Sigmoid colon (tissue), 7 donors: Measurements from ENCODE around the gene PTRH1. TPM values are rescaled to one million over a fixed set of nuclear protein-coding genes. Genes with fewer than 3 reads are reported as not detected.

ENCODE experiments used
- DNase-seq: peaks from one replicate; pipeline ENCODE4 v3.0.0-alpha.2; 2019
- H3K27ac ChIP-seq, 4 donors: fragments of 200-600 bp; sonication (generic); one replicate each; pipeline ENCODE4 v1.5.1; 2016 to 2019; ENCODE audit warnings: mild to moderate bottlenecking in 1 of 4
- H3K27me3 ChIP-seq, 3 donors: fragments of 200-600 bp; sonication (generic); one replicate each; pipeline ENCODE4 v1.5.1; 2019; ENCODE audit warnings: mild to moderate bottlenecking in 1 of 3
- H3K36me3 ChIP-seq, 4 donors: fragments of 200-600 bp; sonication (generic); one replicate each; pipeline ENCODE4 v1.5.1; 2016 to 2019
- H3K4me1 ChIP-seq, 4 donors: fragments of 200-600 bp; sonication (generic); one replicate each; pipeline ENCODE4 v1.5.1; 2017 to 2019
- H3K4me3 ChIP-seq, 4 donors: fragments of 200-600 bp; sonication (generic); one replicate each; pipeline ENCODE4 v1.5.1; 2017 to 2019; ENCODE audit warnings: mild to moderate bottlenecking in 2 of 4, moderate library complexity in 1 of 4
- H3K9me3 ChIP-seq, 4 donors: fragments of 200-600 bp in 3 of 4; sonication (generic) in 3 of 4; one replicate each; pipeline versions ENCODE4 v1.5.1 to v1.6.1; 2013 to 2019
- CTCF ChIP-seq, 4 experiments: fragments of 450-650 bp in 3 of 4; fragments of 200-600 bp in 1 of 4; IDR thresholded peaks; one replicate each; pipeline ENCODE4 v1.5.1; 2016 to 2019; ENCODE audit warnings: antibody characterized with exemption in 4 of 4, mild to moderate bottlenecking in 3 of 4, moderate library complexity in 2 of 4
- EP300 ChIP-seq, 4 donors: sonication (generic); formaldehyde crosslinking; IDR thresholded peaks; one replicate each; pipeline ENCODE4 v1.6.1; 2017; ENCODE audit warnings: antibody characterized with exemption in 4 of 4
- POLR2A ChIP-seq, 2 donors: fragments of 450-650 bp; IDR thresholded peaks; one replicate each; pipeline ENCODE4 v1.6.1; 2016; ENCODE audit warnings: antibody characterized with exemption in 2 of 2, mild to moderate bottlenecking in 2 of 2, moderate library complexity in 2 of 2
- POLR2AphosphoS5 ChIP-seq, 4 donors: sonication (generic); formaldehyde crosslinking; IDR thresholded peaks; one replicate each; pipeline ENCODE4 v1.6.1; 2017; ENCODE audit warnings: antibody characterized with exemption in 4 of 4
- WGBS, 2 donors: extraction: QIAGEN DNeasy Blood & Tissue Kit; methylation state at CpG; one replicate each; pipeline ENCODE4 v1.1.7; 2013; 5-methylcytosine and 5-hydroxymethylcytosine counted together
- intact Hi-C: fragments of 100-400 bp; cut with DNase I; formaldehyde crosslinking; loops from one replicate; pipeline ENCODE4 v1.15.1; 2023
- polyA plus RNA-seq, 3 donors: library from polyadenylated mRNA; stranded (reverse); fragments of 200-250 nt; gene quantifications; one replicate each; pipeline ENCODE4 v1.2.3, GENCODE V29; 2013
- total RNA-seq, 4 donors: library from RNA; depleted of rRNA; stranded (reverse); fragments of >200 nt; gene quantifications; one replicate each; pipeline ENCODE4 v1.1.0, GENCODE V29; 2016
- donor health status: healthy with polysubstance abuse.
- donor health status: Bipolar disorder and iron deficiency.
- donor health status: healthy.

The PTRH1 gene
- total and polyA plus RNA-seq, 7 donors: 8.9 to 25.8 (median 16.3) TPM

GRCh38 chr9:127694890-127695720 lies 20.4 kb downstream of the PTRH1 start:
- H3K27ac ChIP-seq: no peak overlapping the region
- H3K36me3 ChIP-seq: peaks cover 0 to 33% (median 0%) of the 10 kb centered on the region in 4 donors
- H3K4me3 ChIP-seq: no peak overlapping the region
- intact Hi-C loops: no loop called here
- no peaks in the 10 kb centered on the region for H3K27me3 ChIP-seq
- peaks cover 0 to 14% (median 7%) of the 10 kb centered on the region in 4 donors for H3K4me1 ChIP-seq
- WGBS, 2 donors: 31 to 72% methylated on average over 9 of the region's 9 CpGs
- H3K9me3 ChIP-seq: no peaks in the 10 kb centered on the region
- TF ChIP-seq POLR2AphosphoS5 (IDR thresholded peaks at IDR 0.05) (no peak), CTCF (IDR thresholded peaks at IDR 0.05) (no peak), EP300 (IDR thresholded peaks at IDR 0.05) (no peak), POLR2A (IDR thresholded peaks at IDR 0.05) (no peak)
- no peak for DNase-seq

- H3K27me3 ChIP-seq: no peaks in the 10 kb centered on the region
- no peak for DNase-seq
- peaks cover 0 to under 1% (median 0%) of the 10 kb centered on the region in 4 donors for H3K4me1 ChIP-seq
- intact Hi-C loops: no loop called here
- H3K36me3 ChIP-seq: peaks cover 0 to 47% (median 0%) of the 10 kb centered on the region in 4 donors
- 93 to 94% methylated on average over 4 of the region's 4 CpGs for WGBS, 2 donors
- no peak overlapping the region for H3K4me3 ChIP-seq
- no peaks in the 10 kb centered on the region for H3K9me3 ChIP-seq
- TF ChIP-seq POLR2AphosphoS5 (IDR thresholded peaks at IDR 0.05) (no peak), EP300 (IDR thresholded peaks at IDR 0.05) (no peak), POLR2A (IDR thresholded peaks at IDR 0.05) (no peak), CTCF (IDR thresholded peaks at IDR 0.05) (no peak)
- H3K27ac ChIP-seq: no peak overlapping the region
Measured at GRCh38 chr9:127693697-127694096, 21.8 kb downstream of the PTRH1 start.

- Histone ChIP-seq H3K27me3 (no peaks in the 10 kb centered on the region), H3K4me3 (no peak overlapping the region), H3K9me3 (no peaks in the 10 kb centered on the region), H3K4me1 (no peaks in the 10 kb centered on the region), H3K27ac (no peak overlapping the region), H3K36me3 (peaks cover 0 to 52% (median 0%) of the 10 kb centered on the region in 4 donors)
- WGBS, 2 donors: 89 to 91% methylated on average over 10 of the region's 10 CpGs
- DNase-seq: no peak
- TF ChIP-seq CTCF (IDR thresholded peaks at IDR 0.05): no peak
- TF ChIP-seq POLR2A (IDR thresholded peaks at IDR 0.05): no peak
- no peak for TF ChIP-seq POLR2AphosphoS5 (IDR thresholded peaks at IDR 0.05)
- no peak for TF ChIP-seq EP300 (IDR thresholded peaks at IDR 0.05)
- intact Hi-C loops: no loop called here
Measured at GRCh38 chr9:127693143-127693542, 22.3 kb downstream of the PTRH1 start.

GRCh38 chr9:127692071-127692470 lies 23.4 kb downstream of the PTRH1 start:
- Histone ChIP-seq H3K27me3 (no peaks in the 10 kb centered on the region), H3K9me3 (no peaks in the 10 kb centered on the region), H3K4me1 (no peaks in the 10 kb centered on the region), H3K4me3 (no peak overlapping the region), H3K36me3 (peaks cover 0 to 61% (median 0%) of the 10 kb centered on the region in 4 donors), H3K27ac (no peak overlapping the region)
- 81 to 90% methylated on average over 20 of the region's 20 CpGs for WGBS, 2 donors
- DNase-seq: no peak
- no peak for TF ChIP-seq EP300 (IDR thresholded peaks at IDR 0.05)
- no peak for TF ChIP-seq POLR2A (IDR thresholded peaks at IDR 0.05)
- TF ChIP-seq CTCF (IDR thresholded peaks at IDR 0.05): no peak
- TF ChIP-seq POLR2AphosphoS5 (IDR thresholded peaks at IDR 0.05): no peak
- intact Hi-C loops: no loop called here
